Panc1 (cell line): ENCODE measurements around the gene FRMD4A.

Source experiments
- CTCF ChIP-seq: fragments of 450-650 bp; IDR thresholded peaks from 2 replicates; pipeline ENCODE4 v1.5.1; 2017; ENCODE audit warnings: mild to moderate bottlenecking
- POLR2AphosphoS5 ChIP-seq: IDR thresholded peaks from 2 replicates; pipeline ENCODE4 v1.6.1; 2012; ENCODE audit warnings: mild to moderate bottlenecking, low read depth, low read length, moderate library complexity
- REST ChIP-seq, 2 experiments: IDR thresholded peaks; 2 replicates each; pipeline ENCODE4 v1.6.1; 2011 to 2012; ENCODE audit warnings: low read depth in 2 of 2, control low read depth in 1 of 2, low read length in 1 of 2, mild to moderate bottlenecking in 1 of 2, moderate library complexity in 1 of 2; ENCODE audit not compliant: insufficient read depth in 1 of 2
- SIN3A ChIP-seq: IDR thresholded peaks from 2 replicates; pipeline ENCODE4 v1.6.1; 2012; ENCODE audit warnings: low read depth, mild to moderate bottlenecking, low read length, moderate library complexity, borderline replicate concordance; ENCODE audit not compliant: insufficient read depth
- TCF7L2 ChIP-seq: IDR thresholded peaks from 2 replicates; pipeline ENCODE4 v1.6.1; 2011; ENCODE audit warnings: mild to moderate bottlenecking, low read depth, low read length, inconsistent platforms

GRCh38 chr10:13829790-13830189 is 500.9 kb downstream of the FRMD4A start:
- no peak for TF ChIP-seq POLR2AphosphoS5
- TF ChIP-seq REST (IDR thresholded peaks at IDR 0.05; ENCODE audit: insufficient read depth in 1 of 2, low read depth in 2 of 2, low read length in 1 of 2) = no peak
- no peak for TF ChIP-seq CTCF
- no peak for TF ChIP-seq TCF7L2
- no peak for TF ChIP-seq SIN3A
